ENCODE data around the gene VWA2.

VWA2 gene

DNA sequence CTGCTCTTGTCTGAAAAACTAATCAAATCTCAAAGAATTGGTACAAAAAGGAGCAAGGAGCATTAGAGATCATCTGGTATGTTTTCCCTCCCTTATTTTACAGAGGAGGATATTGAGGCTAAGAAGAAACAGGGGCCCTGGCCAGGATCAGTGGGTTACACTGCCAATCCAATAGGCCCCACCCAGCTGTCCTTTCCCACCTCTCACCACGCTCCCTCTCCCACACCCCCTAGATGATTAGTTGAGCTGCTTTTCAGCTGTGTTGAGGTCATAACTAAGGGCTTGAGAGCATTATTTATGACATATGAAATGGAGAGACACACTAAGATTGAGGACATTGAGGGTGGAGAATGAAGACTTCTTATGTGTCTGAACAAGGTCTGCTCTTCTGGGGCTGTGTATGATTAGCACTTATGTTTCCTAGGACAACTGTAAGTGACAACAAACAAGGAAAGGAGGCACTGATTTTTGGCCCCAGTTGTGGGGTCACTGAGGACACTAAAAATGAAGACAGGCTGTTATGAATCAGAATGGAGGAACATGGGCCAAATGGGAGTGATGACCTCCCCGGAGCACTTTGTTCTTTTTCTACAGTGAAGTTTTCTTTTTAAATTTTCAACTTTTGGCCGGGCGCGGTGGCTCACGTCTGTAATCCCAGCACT lies 26.5 kb downstream of the VWA2 start:
- TF ChIP-seq FOXM1 (IDR thresholded peaks at IDR 0.05; ENCODE audit: borderline replicate concordance, low read depth) (no peak), MAX (IDR thresholded peaks at IDR 0.05) (no peak), CREB1 (IDR thresholded peaks at IDR 0.05; ENCODE audit: low read depth) (no peak), EGR1 (IDR thresholded peaks at IDR 0.05) (no peak), USF1 (IDR thresholded peaks at IDR 0.05) (no peak), YY1 (IDR thresholded peaks at IDR 0.05; ENCODE audit: low read depth) (no peak), RAD21 (IDR thresholded peaks at IDR 0.05; ENCODE audit: low read depth) (no peak), ZBTB7A (IDR thresholded peaks at IDR 0.05; ENCODE audit: low read depth) (no peak), TEAD4 (IDR thresholded peaks at IDR 0.05) (no peak), TAF1 (IDR thresholded peaks at IDR 0.05; ENCODE audit: low read depth) (no peak), REST (IDR thresholded peaks at IDR 0.05; ENCODE audit: low read depth) (no peak), TCF12 (IDR thresholded peaks at IDR 0.05; ENCODE audit: low read depth) (no peak), CEBPB (IDR thresholded peaks at IDR 0.05) (no peak), EP300 (IDR thresholded peaks at IDR 0.05; ENCODE audit: borderline replicate concordance) (no peak), NFIC (IDR thresholded peaks at IDR 0.05) (no peak)

GRCh38 chr10:114266521-114266920 lies 27.5 kb downstream of the VWA2 start:
- TF ChIP-seq YY1 (IDR thresholded peaks at IDR 0.05; ENCODE audit: low read depth) = no peak
- TF ChIP-seq CEBPB (IDR thresholded peaks at IDR 0.05) = no peak
- TF ChIP-seq NFIC (IDR thresholded peaks at IDR 0.05) = 0 out of 2 replicates have a peak, but pooled peaks have one; percentile 24
- TF ChIP-seq RAD21 (IDR thresholded peaks at IDR 0.05; ENCODE audit: low read depth) = no peak
- TF ChIP-seq TEAD4 (IDR thresholded peaks at IDR 0.05) = no peak
- TF ChIP-seq ZBTB7A (IDR thresholded peaks at IDR 0.05; ENCODE audit: low read depth) = no peak
- no peak for TF ChIP-seq FOXM1 (IDR thresholded peaks at IDR 0.05; ENCODE audit: borderline replicate concordance, low read depth)
- TF ChIP-seq CREB1 (IDR thresholded peaks at IDR 0.05; ENCODE audit: low read depth) = no peak

DNA sequence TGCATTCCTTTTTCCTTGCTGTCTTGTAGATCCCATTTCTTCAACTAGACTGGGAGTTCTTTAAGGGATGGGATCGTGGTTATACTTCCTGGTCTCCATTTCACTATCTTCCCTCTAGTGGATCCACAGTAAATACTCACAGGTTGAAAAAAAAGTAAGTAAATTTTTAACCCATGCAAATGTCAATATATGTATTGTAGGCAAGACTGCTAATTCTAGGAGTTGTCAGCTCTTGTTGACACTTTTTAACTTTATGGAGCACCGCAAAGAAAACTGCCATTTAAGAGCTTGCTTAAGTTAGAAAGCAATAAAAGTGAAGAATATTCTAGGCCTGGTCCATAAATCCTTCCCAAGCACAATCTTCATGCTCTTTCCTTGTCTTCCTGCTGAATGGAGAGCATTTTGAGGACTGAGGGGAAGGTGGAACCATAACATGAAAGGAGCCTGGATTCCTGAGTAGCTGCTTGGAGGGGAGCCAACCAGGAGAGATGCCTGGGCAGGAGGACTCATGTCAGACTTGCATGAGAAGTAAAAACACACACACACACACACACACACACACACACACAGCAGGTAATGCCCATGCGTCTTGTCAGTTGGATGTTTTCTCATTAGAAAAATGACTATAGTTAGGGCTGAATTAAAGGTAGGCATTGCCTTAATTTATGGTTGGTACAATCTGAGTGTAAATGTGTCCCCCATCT lies 32.2 kb downstream of the VWA2 start:
- no peak for TF ChIP-seq TAF1 (IDR thresholded peaks at IDR 0.05; ENCODE audit: low read depth)
- TF ChIP-seq TEAD4 (IDR thresholded peaks at IDR 0.05) = 0 out of 2 replicates have a peak, but pooled peaks have one; percentile 31
- no peak for TF ChIP-seq EP300 (IDR thresholded peaks at IDR 0.05; ENCODE audit: borderline replicate concordance)
- peak; percentile 9; the same call in 1 of the 2 replicates for TF ChIP-seq NFIC (IDR thresholded peaks at IDR 0.05)
- TF ChIP-seq MAX (IDR thresholded peaks at IDR 0.05) = no peak

DNA sequence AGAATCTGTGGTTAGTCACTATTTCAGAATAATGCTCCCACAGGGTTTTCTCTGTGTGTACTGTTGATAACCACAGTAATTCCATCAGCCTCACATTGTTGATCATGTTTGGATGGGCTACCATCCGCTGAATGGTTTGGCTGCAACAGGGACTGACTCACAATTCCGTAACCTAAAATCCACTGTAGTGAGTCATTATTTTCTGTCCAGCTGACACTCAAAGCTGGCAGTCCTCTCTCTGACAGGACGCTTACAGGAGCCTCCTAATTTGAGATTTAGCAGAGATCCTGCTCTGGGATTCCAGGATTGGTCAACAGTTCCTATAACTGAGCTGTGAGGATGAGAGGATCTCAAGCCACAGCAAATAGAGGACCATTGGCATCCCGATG lies 32.7 kb downstream of the VWA2 start:
- TF ChIP-seq EP300 (IDR thresholded peaks at IDR 0.05; ENCODE audit: borderline replicate concordance) (no peak), REST (IDR thresholded peaks at IDR 0.05; ENCODE audit: low read depth) (no peak), TEAD4 (IDR thresholded peaks at IDR 0.05) (peak; percentile 47; the same call in 1 of the 2 replicates)

DNA sequence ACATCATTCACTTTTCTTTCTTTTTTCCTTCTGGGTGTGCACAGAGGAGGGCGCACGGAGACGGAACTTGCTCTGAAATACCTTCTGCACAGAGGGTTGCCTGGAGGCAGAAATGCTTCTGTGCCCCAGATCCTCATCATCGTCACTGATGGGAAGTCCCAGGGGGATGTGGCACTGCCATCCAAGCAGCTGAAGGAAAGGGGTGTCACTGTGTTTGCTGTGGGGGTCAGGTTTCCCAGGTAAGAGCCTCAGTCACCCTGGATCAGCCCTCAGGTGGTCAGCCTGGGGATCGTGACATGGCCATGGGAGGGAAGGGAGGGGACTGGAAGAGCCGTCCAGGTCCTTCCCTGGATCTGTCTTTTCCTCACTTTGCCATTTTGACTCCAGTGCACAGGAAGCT lies 33.6 kb downstream of the VWA2 start:
- TF ChIP-seq ZBTB7A (IDR thresholded peaks at IDR 0.05; ENCODE audit: low read depth) (no peak), EP300 (IDR thresholded peaks at IDR 0.05; ENCODE audit: borderline replicate concordance) (no peak)

- no peak for TF ChIP-seq TCF12 (IDR thresholded peaks at IDR 0.05; ENCODE audit: low read depth)
- no peak for TF ChIP-seq RAD21 (IDR thresholded peaks at IDR 0.05; ENCODE audit: low read depth)
- no peak for TF ChIP-seq TEAD4 (IDR thresholded peaks at IDR 0.05)
- TF ChIP-seq USF1 (IDR thresholded peaks at IDR 0.05) = no peak
- TF ChIP-seq FOXM1 (IDR thresholded peaks at IDR 0.05; ENCODE audit: borderline replicate concordance, low read depth) = no peak
- TF ChIP-seq CEBPB (IDR thresholded peaks at IDR 0.05) = no peak
- TF ChIP-seq CREB1 (IDR thresholded peaks at IDR 0.05; ENCODE audit: low read depth) = no peak
- TF ChIP-seq REST (IDR thresholded peaks at IDR 0.05; ENCODE audit: low read depth) = no peak
- TF ChIP-seq ZBTB7A (IDR thresholded peaks at IDR 0.05; ENCODE audit: low read depth) = no peak
- TF ChIP-seq EGR1 (IDR thresholded peaks at IDR 0.05) = no peak
- no peak for TF ChIP-seq EP300 (IDR thresholded peaks at IDR 0.05; ENCODE audit: borderline replicate concordance)
- TF ChIP-seq TAF1 (IDR thresholded peaks at IDR 0.05; ENCODE audit: low read depth) = no peak
- no peak for TF ChIP-seq NFIC (IDR thresholded peaks at IDR 0.05)
- TF ChIP-seq YY1 (IDR thresholded peaks at IDR 0.05; ENCODE audit: low read depth) = no peak
- no peak for TF ChIP-seq MAX (IDR thresholded peaks at IDR 0.05)
Observed at GRCh38 chr10:114273910-114274309, 34.9 kb downstream of the VWA2 start.

Measured in Ishikawa (cell line).